ENCODE results near the gene GPR15LG. TPM values are rescaled to one million over a fixed set of nuclear protein-coding genes. Genes with fewer than 3 reads are reported as not detected.

Gene GPR15LG
- total RNA-seq, 1 donor = not detected

- no peak overlapping the region for H3K4me3 ChIP-seq (ENCODE audit: low read depth, low read length)
- DNase-seq (ENCODE audit: low read depth) = no peak
- no peak for TF ChIP-seq CTCF (IDR thresholded peaks at IDR 0.05; ENCODE audit: insufficient read depth, low read length)
Observed at GRCh38 chr10:84232376-84232775, 58.8 kb downstream of the GPR15LG start.

GRCh38 chr10:84233940-84234339, 60.3 kb downstream of the GPR15LG start:
- no peak overlapping the region for H3K4me3 ChIP-seq (ENCODE audit: low read depth, low read length)
- no peak for DNase-seq (ENCODE audit: low read depth)
- TF ChIP-seq CTCF (IDR thresholded peaks at IDR 0.05; ENCODE audit: insufficient read depth, low read length) = no peak

GRCh38 chr10:84234479-84234878, 60.9 kb downstream of the GPR15LG start:
- H3K4me3 ChIP-seq (ENCODE audit: low read depth, low read length) = no peak overlapping the region
- no peak for DNase-seq (ENCODE audit: low read depth)
- no peak for TF ChIP-seq CTCF (IDR thresholded peaks at IDR 0.05; ENCODE audit: insufficient read depth, low read length)

Other genes starting within 250 kb of the GPR15LG start
- 117 and 161 TPM in 2 replicates for gene GHITM, start 34.3 kb upstream of the GPR15LG start, total RNA-seq (ENCODE audit: low replicate concordance)
- not detected in 2 replicates for gene CDHR1, start 20.7 kb downstream of the GPR15LG start, total RNA-seq (ENCODE audit: low replicate concordance)
- not detected in 2 replicates for gene LRIT2, start 51.7 kb downstream of the GPR15LG start, total RNA-seq (ENCODE audit: low replicate concordance)
- gene LRIT1, start 67.7 kb downstream of the GPR15LG start, total RNA-seq (ENCODE audit: low replicate concordance) = not detected in 2 replicates
- gene RGR, start 71.3 kb downstream of the GPR15LG start, total RNA-seq (ENCODE audit: low replicate concordance) = not detected in 2 replicates
- 40.8 and 49.6 TPM in 2 replicates for gene CCSER2, start 154.8 kb downstream of the GPR15LG start, total RNA-seq (ENCODE audit: low replicate concordance)

Data from fibroblast of the aortic adventitia (primary cell).